PC-9 (cell line): ENCODE measurements around the gene RAB20. TPM values are rescaled to one million over a fixed set of nuclear protein-coding genes. Genes with fewer than 3 reads are reported as not detected.

ENCODE experiments used
- BruUV-seq: library from RNA; stranded (reverse); fragments of 400-500 nt; replicated peaks from 2 replicates; lab custom pipeline; 2021; lab: Mats Ljungman, UMichigan
- CTCF ChIA-PET: fragments of 300-600 bp; sonication (Branson Sonifier 250); formaldehyde crosslinking; loops from one replicate; lab custom pipeline; 2022; ENCODE audit warnings: antibody characterized with exemption; lab: Charles Lee
- POLR2A ChIA-PET: fragments of 300-600 bp; sonication (Branson Sonifier 250); formaldehyde crosslinking; loops from one replicate; lab custom pipeline; 2022; ENCODE audit warnings: antibody characterized with exemption; ENCODE audit not compliant: unreplicated experiment; lab: Charles Lee
- DNase-seq, 2 experiments: peaks; one replicate each; pipeline versions ENCODE4 v3.0.0 to v3.0.0-alpha.2; 2015 to 2022; ENCODE audit warnings: mixed read lengths in 1 of 2
- H2AFZ ChIP-seq: fragments of 200-600 bp; sonication (generic); 2 replicates; pipeline ENCODE4 v1.8.1; 2017; ENCODE audit warnings: antibody characterized with exemption
- H3F3A ChIP-seq: fragments of 200-600 bp; sonication (generic); 2 replicates; pipeline ENCODE4 v1.8.1; 2017; ENCODE audit warnings: antibody characterized with exemption, mild to moderate bottlenecking, low read depth; ENCODE audit not compliant: insufficient read depth
- H3K27ac ChIP-seq: fragments of 200-600 bp; sonication (generic); 2 replicates; pipeline ENCODE4 v1.6.1; 2016; ENCODE audit warnings: mixed run types
- H3K27me3 ChIP-seq: fragments of 200-600 bp; sonication (generic); 2 replicates; pipeline ENCODE4 v1.6.1; 2016; ENCODE audit warnings: low read depth, mixed run types; ENCODE audit not compliant: insufficient read depth
- H3K36me3 ChIP-seq: fragments of 200-600 bp; sonication (generic); 2 replicates; pipeline ENCODE4 v1.6.1; 2016; ENCODE audit warnings: low read depth, mixed run types
- H3K4me1 ChIP-seq: fragments of 200-600 bp; sonication (generic); replicated peaks from 2 replicates; pipeline ENCODE4 v1.6.1; 2016; ENCODE audit warnings: mixed run types; ENCODE audit not compliant: insufficient read depth
- H3K4me2 ChIP-seq: fragments of 200-600 bp; sonication (generic); 2 replicates; pipeline ENCODE4 v1.6.1; 2017; ENCODE audit warnings: mixed run types
- H3K4me3 ChIP-seq: fragments of 200-600 bp; sonication (generic); 2 replicates; pipeline ENCODE4 v1.6.1; 2016; ENCODE audit warnings: mixed run types
- H3K79me2 ChIP-seq: fragments of 200-600 bp; sonication (generic); 2 replicates; pipeline ENCODE4 v1.6.1; 2017; ENCODE audit warnings: low read depth, mixed run types
- H3K9me2 ChIP-seq: fragments of 200-600 bp; sonication (generic); 2 replicates; pipeline ENCODE4 v1.8.1; 2017; ENCODE audit warnings: mild to moderate bottlenecking; ENCODE audit not compliant: insufficient read depth
- H3K9me3 ChIP-seq: fragments of 200-600 bp; sonication (generic); 2 replicates; pipeline ENCODE4 v1.8.1; 2016; ENCODE audit warnings: low read depth; ENCODE audit not compliant: insufficient read depth
- H4K20me1 ChIP-seq: fragments of 200-600 bp; sonication (generic); 2 replicates; pipeline ENCODE4 v1.8.1; 2017; ENCODE audit not compliant: insufficient read depth
- CTCF ChIP-seq: fragments of 200-600 bp; sonication (generic); conservative IDR thresholded peaks from 2 replicates; pipeline ENCODE4 v1.6.1; 2017; ENCODE audit warnings: mixed run types, antibody characterized with exemption, mild to moderate bottlenecking, moderate library complexity
- EZH2 ChIP-seq: fragments of 200-600 bp; sonication (generic); IDR thresholded peaks from 2 replicates; pipeline ENCODE4 v1.8.0; 2017; ENCODE audit warnings: antibody characterized with exemption, low read depth
- intact Hi-C: fragments of 100-400 bp; cut with micrococcal nuclease; formaldehyde crosslinking; loops from one replicate; pipeline ENCODE4 v1.10.0; 2022; ENCODE audit not compliant: unreplicated experiment
- total RNA-seq: library from RNA; stranded (reverse); gene quantifications from 2 replicates; pipeline ENCODE4 v1.2.3, GENCODE V29; 2021

The RAB20 gene
- total RNA-seq, 1 experiment from 2014 or later: 31.9 TPM

GRCh38 chr13:110474713-110475112 is 86.8 kb downstream of the RAB20 start:
- ChIA-PET CTCF (no interaction called here), POLR2A (no interaction called here)

More at GRCh38 chr13:110474713-110475112, 86.8 kb downstream of the RAB20 start:
- Histone ChIP-seq H3K79me2 (no peaks in the 10 kb centered on the region), H3K36me3 (no peaks in the 10 kb centered on the region), H3K9me2 (no peaks in the 10 kb centered on the region), H3F3A (0 out of 2 replicates have a peak, but pooled peaks cover 3% of the 10 kb centered on the region), H4K20me1 (no peaks in the 10 kb centered on the region), H3K27me3 (no peaks in the 10 kb centered on the region), H3K27ac (no peak overlapping the region), H3K9me3 (no peaks in the 10 kb centered on the region), H3K4me3 (no peak overlapping the region), H3K4me2 (no peak overlapping the region), H3K4me1 (0 out of 2 replicates have a peak, but pooled peaks cover 4% of the 10 kb centered on the region), H2AFZ (no peak overlapping the region)
- DNase-seq: no peak
- intact Hi-C loops: no loop called here
- TF ChIP-seq EZH2: no peak
- no peak for TF ChIP-seq CTCF
- no TSS peak for BruUV-seq

Other genes starting within 250 kb of the RAB20 start
- gene NAXD, start 53.8 kb upstream of the RAB20 start, total RNA-seq: 30.2 and 35.2 TPM in 2 replicates
- gene CARS2, start 144.4 kb upstream of the RAB20 start, total RNA-seq: 57.1 and 67.0 TPM in 2 replicates
- gene ING1, start 152.0 kb upstream of the RAB20 start, total RNA-seq: 21.2 and 23.1 TPM in 2 replicates